H1 (cell line): ENCODE measurements around the gene CORIN. TPM values are rescaled to one million over a fixed set of nuclear protein-coding genes. Genes with fewer than 3 reads are reported as not detected.

Source experiments
- CTCF ChIA-PET: fragments of 300-600 bp; sonication (Branson Sonifier 250); formaldehyde crosslinking; loops from one replicate; lab custom pipeline; 2021; ENCODE audit not compliant: partially characterized antibody; lab: Charles Lee
- POLR2A ChIA-PET: fragments of 300-600 bp; sonication (Branson Sonifier 250); formaldehyde crosslinking; loops from one replicate; lab custom pipeline; 2021; ENCODE audit warnings: inconsistent platforms; ENCODE audit not compliant: partially characterized antibody; lab: Charles Lee
- DNase-seq, 2 experiments: peaks; one replicate each; pipeline versions ENCODE4 v3.0.0 to v3.0.0-alpha.2; 2010 to 2022; ENCODE audit warnings: low spot score in 2 of 2, low read depth in 1 of 2, mixed read lengths in 1 of 2
- FAIRE-seq: peaks from 2 replicates; lab custom pipeline; 2011; peaks lifted over from hg19 to GRCh38; lab: Jason Lieb, UNC
- H2AFZ ChIP-seq: 2 replicates; pipeline ENCODE4 v1.8.1; 2012; ENCODE audit warnings: low read length, inconsistent platforms
- H2AK5ac ChIP-seq: 2 replicates; pipeline ENCODE4 v1.6.1; 2013; ENCODE audit warnings: low read depth, low read length
- H2BK120ac ChIP-seq: replicated peaks from 2 replicates; pipeline ENCODE3; 2013; ENCODE audit warnings: low read depth, low read length, inconsistent platforms
- H2BK12ac ChIP-seq: 2 replicates; pipeline ENCODE4 v1.6.1; 2013; ENCODE audit warnings: low read depth, low read length
- H2BK15ac ChIP-seq: 2 replicates; pipeline ENCODE4 v1.6.1; 2013; ENCODE audit warnings: low read length
- H2BK20ac ChIP-seq: 2 replicates; pipeline ENCODE4 v1.6.1; 2013; ENCODE audit warnings: low read length
- H2BK5ac ChIP-seq: 2 replicates; pipeline ENCODE4 v1.6.1; 2013; ENCODE audit warnings: low read depth, low read length
- H3K14ac ChIP-seq: 2 replicates; pipeline ENCODE4 v1.6.1; 2013; ENCODE audit warnings: inconsistent platforms; ENCODE audit not compliant: insufficient read length
- H3K18ac ChIP-seq: 2 replicates; pipeline ENCODE4 v1.6.1; 2013; ENCODE audit warnings: low read length; ENCODE audit errors: extremely low read depth
- H3K23ac ChIP-seq: 2 replicates; pipeline ENCODE4 v1.6.1; 2013; ENCODE audit warnings: inconsistent platforms; ENCODE audit not compliant: insufficient read length
- H3K23me2 ChIP-seq: 2 replicates; pipeline ENCODE4 v1.6.1; 2013; ENCODE audit warnings: low read depth, low read length
- H3K27ac ChIP-seq: 2 replicates; pipeline ENCODE4 v1.6.1; 2011; ENCODE audit warnings: low read depth, low read length, inconsistent platforms
- H3K27me3 ChIP-seq, 4 experiments: replicated peaks in 1 of 4; 1 replicate in 1 of 4; 2 replicates in 3 of 4; pipeline versions ENCODE4 v1.6.1 to v1.8.1; 2011 to 2013; ENCODE audit warnings: low read length in 3 of 4, mild to moderate bottlenecking in 3 of 4, inconsistent platforms in 2 of 4, mixed read lengths in 2 of 4, moderate library complexity in 1 of 4; ENCODE audit not compliant: control insufficient read depth in 3 of 4, insufficient read depth in 3 of 4; ENCODE audit errors: extremely low read depth in 1 of 4
- H3K36me3 ChIP-seq, 4 experiments: 2 replicates each; pipeline versions ENCODE4 v1.6.1 to v1.8.1; 2011 to 2013; ENCODE audit warnings: mild to moderate bottlenecking in 4 of 4, low read length in 3 of 4, moderate library complexity in 2 of 4, control low read depth in 1 of 4, inconsistent platforms in 1 of 4; ENCODE audit not compliant: insufficient read depth in 4 of 4, control insufficient read depth in 2 of 4
- H3K4ac ChIP-seq: replicated peaks from 2 replicates; pipeline ENCODE3; 2013; ENCODE audit warnings: low read length, low read depth, mixed read lengths, inconsistent platforms; ENCODE audit not compliant: insufficient read length
- H3K4me1 ChIP-seq, 4 experiments: replicated peaks in 1 of 4; 1 replicate in 1 of 4; 2 replicates in 3 of 4; pipeline versions ENCODE4 v1.6.1 to v1.8.1; 2011 to 2013; ENCODE audit warnings: low read length in 3 of 4, inconsistent platforms in 2 of 4, mixed read lengths in 1 of 4; ENCODE audit not compliant: insufficient read depth in 4 of 4, control insufficient read depth in 3 of 4
- H3K4me2 ChIP-seq, 2 experiments: 2 replicates each; pipeline versions ENCODE4 v1.6.1 to v1.8.1; 2011 to 2013; ENCODE audit warnings: low read depth in 2 of 2, low read length in 2 of 2, control low read depth in 1 of 2, inconsistent platforms in 1 of 2, mild to moderate bottlenecking in 1 of 2; ENCODE audit not compliant: insufficient read depth in 1 of 2
- H3K4me3 ChIP-seq, 4 experiments: fragments of 200-600, 300-600 bp in 1 of 4; sonication (generic), shearing (Covaris generic), sonication (Bioruptor Twin) in 1 of 4; 2 replicates each; pipeline versions ENCODE4 v1.5.1 to v1.8.1; 2011 to 2016; ENCODE audit warnings: low read length in 4 of 4, low read depth in 3 of 4, control low read depth in 2 of 4, inconsistent platforms in 2 of 4, mild to moderate bottlenecking in 2 of 4, mixed read lengths in 1 of 4, moderate library complexity in 1 of 4; ENCODE audit not compliant: insufficient read depth in 2 of 4; ENCODE audit errors: extremely low read depth in 1 of 4
- H3K56ac ChIP-seq: replicated peaks from 2 replicates; pipeline ENCODE3; 2013; ENCODE audit warnings: low read depth, mild to moderate bottlenecking, mixed read lengths, low read length, inconsistent platforms; ENCODE audit not compliant: insufficient read length
- H3K79me1 ChIP-seq: 2 replicates; pipeline ENCODE4 v1.6.1; 2013; ENCODE audit warnings: low read depth, low read length, control low read depth
- H3K79me2 ChIP-seq, 2 experiments: 2 replicates each; pipeline versions ENCODE4 v1.6.1 to v1.8.1; 2012 to 2013; ENCODE audit warnings: low read length in 2 of 2, mild to moderate bottlenecking in 2 of 2, inconsistent platforms in 1 of 2; ENCODE audit not compliant: insufficient read depth in 2 of 2, control insufficient read depth in 1 of 2
- H3K9ac ChIP-seq, 4 experiments: replicated peaks in 1 of 4; 1 replicate in 1 of 4; 2 replicates in 3 of 4; pipeline versions ENCODE4 v1.6.1 to v1.8.1; 2011 to 2013; ENCODE audit warnings: low read depth in 3 of 4, low read length in 3 of 4, control low read depth in 2 of 4, mild to moderate bottlenecking in 2 of 4, moderate library complexity in 2 of 4, inconsistent platforms in 1 of 4; ENCODE audit errors: extremely low read depth in 1 of 4
- H3K9me3 ChIP-seq, 2 experiments: 2 replicates each; pipeline versions ENCODE4 v1.6.1 to v1.8.1; 2012 to 2013; ENCODE audit warnings: mild to moderate bottlenecking in 2 of 2, moderate library complexity in 2 of 2, control low read depth in 1 of 2, inconsistent platforms in 1 of 2, low read depth in 1 of 2, low read length in 1 of 2, mixed read lengths in 1 of 2; ENCODE audit not compliant: insufficient read depth in 2 of 2
- H4K20me1 ChIP-seq, 2 experiments: replicated peaks in 1 of 2; 2 replicates each; pipeline versions ENCODE3 to v1.8.1; 2011 to 2013; ENCODE audit warnings: inconsistent platforms in 2 of 2, low read length in 2 of 2, mild to moderate bottlenecking in 1 of 2; ENCODE audit not compliant: insufficient read depth in 2 of 2, control insufficient read depth in 1 of 2
- H4K5ac ChIP-seq: 2 replicates; pipeline ENCODE4 v1.6.1; 2013; ENCODE audit warnings: low read length, low read depth, mixed read lengths, inconsistent platforms; ENCODE audit not compliant: insufficient read length
- H4K8ac ChIP-seq: 2 replicates; pipeline ENCODE4 v1.8.0; 2013; ENCODE audit warnings: mild to moderate bottlenecking, moderate library complexity, low read length, inconsistent platforms; ENCODE audit not compliant: insufficient read depth; ENCODE audit errors: extremely low read depth
- H4K91ac ChIP-seq: replicated peaks from 2 replicates; pipeline ENCODE3; 2013; ENCODE audit warnings: low read length, mixed read lengths, inconsistent platforms; ENCODE audit not compliant: insufficient read length
- SUZ12 ChIP-seq: fragments of 200-600 bp; sonication (generic); IDR thresholded peaks from 2 replicates; pipeline ENCODE4 v1.6.1; 2012; ENCODE audit warnings: mild to moderate bottlenecking, inconsistent platforms, low read length, moderate library complexity, mixed read lengths
- TAF1 ChIP-seq: IDR thresholded peaks from 2 replicates; pipeline ENCODE4 v1.6.1; 2011; ENCODE audit warnings: mild to moderate bottlenecking, low read depth, low read length
- TEAD4 ChIP-seq: IDR thresholded peaks from 2 replicates; pipeline ENCODE4 v1.6.1; 2012; ENCODE audit warnings: low read depth, low read length, inconsistent platforms, mixed read lengths
- WGBS, 2 experiments: shearing (Covaris generic) in 1 of 2; methylation state at CpG; one replicate each; pipeline versions ENCODE4 v1.1.6 to v1.1.7; 2013 to 2015; ENCODE audit warnings: low lambda C conversion rate in 2 of 2, mixed read lengths in 2 of 2, inconsistent platforms in 1 of 2, low coverage in 1 of 2, missing lambda C conversion rate in 1 of 2; ENCODE audit not compliant: insufficient replicate concordance in 2 of 2, insufficient coverage in 1 of 2, insufficient read length in 1 of 2; ENCODE audit errors: extremely low coverage in 1 of 2, missing lambda C conversion rate in 1 of 2; 5-methylcytosine and 5-hydroxymethylcytosine counted together
- polyA plus RNA-seq, 7 experiments: library from polyadenylated mRNA; depleted of rRNA in 3 of 7; stranded (reverse) in 5 of 7; unstranded in 2 of 7; fragments of >200 nt in 5 of 7; fragments of 200-250 nt in 2 of 7; gene quantifications; 1 replicate in 5 of 7; 2 replicates in 1 of 7; 4 replicates in 1 of 7; pipeline versions ENCODE4 v1.2.1 to v1.2.3, GENCODE V29; 2011 to 2013; ENCODE audit warnings: missing spikeins in 2 of 7, mixed read lengths in 2 of 7
- total RNA-seq: library from RNA; stranded (reverse); fragmentation: NEBNext Ultra II Directional; extraction: Animal tissue kit (Norgen Biotek cat#: 25700); gene quantifications from 2 replicates; pipeline ENCODE4 v1.2.1, GENCODE V29; 2021

The CORIN gene
- total and polyA plus RNA-seq, 2 of the 8 experiments (the other 6 are each of a cell fraction or from before 2014, with no cell fraction given) = 0.09 to 0.32 TPM

- no peaks in the 10 kb centered on the region for H3K79me1 ChIP-seq
- H3K27ac ChIP-seq = no peak overlapping the region
- no peak overlapping the region for H2BK15ac ChIP-seq
- WGBS, 2 experiments = 81% methylated on average over 3 of the region's 3 CpGs; no CpG with 5 or more reads in 1 of the 2 experiments
- H3K4me1 ChIP-seq = no peaks in the 10 kb centered on the region
- no peaks in the 10 kb centered on the region for H3K36me3 ChIP-seq
- H3K14ac ChIP-seq = no peak overlapping the region
- no peak overlapping the region for H2BK12ac ChIP-seq
- DNase-seq = no peak
- no peak overlapping the region for H2BK120ac ChIP-seq
- peak overlapping the region; percentile 88; the same call in 1 of the 2 replicates for H2AFZ ChIP-seq
- peaks cover 0 to 1% (median 0%) of the 10 kb centered on the region in 4 experiments; a peak in 1 of 7 replicates for H3K27me3 ChIP-seq
- POLR2A ChIA-PET = no interaction called here
- H3K56ac ChIP-seq = no peak overlapping the region
- H2BK5ac ChIP-seq = no peak overlapping the region
- H3K79me2 ChIP-seq = no peaks in the 10 kb centered on the region
- no peak overlapping the region for H3K23ac ChIP-seq
- H3K4me2 ChIP-seq = no peak overlapping the region
- TF ChIP-seq SUZ12 (no peak), TEAD4 (no peak), TAF1 (no peak)
- no peak overlapping the region for H4K8ac ChIP-seq
- FAIRE-seq = no peak
- H3K9ac ChIP-seq = no peak overlapping the region
- H3K4me3 ChIP-seq = no peak overlapping the region
- no peak overlapping the region for H2AK5ac ChIP-seq
- no peaks in the 10 kb centered on the region for H3K23me2 ChIP-seq
- H4K5ac ChIP-seq = no peak overlapping the region
- H4K91ac ChIP-seq = no peak overlapping the region
- no peak overlapping the region for H2BK20ac ChIP-seq
- CTCF ChIA-PET = interaction anchor here (1.1 to 16.8 kb wide), 3 partner anchors 21 to 127 kb away, joined by 3 to 282 read pairs (median 3); partner anchors contain the start of gene CORIN
- no peaks in the 10 kb centered on the region for H3K9me3 ChIP-seq
- H4K20me1 ChIP-seq = no peaks in the 10 kb centered on the region
- H3K18ac ChIP-seq = no peak overlapping the region
- no peak overlapping the region for H3K4ac ChIP-seq
Measured at GRCh38 chr4:47711646-47712045, 126.2 kb downstream of the CORIN start.
